ENCODE data around the gene BRAF.
"Not testable (repeated sequence)": the region's sequence is repeated elsewhere in the genome, so short reads cannot be mapped to it uniquely, and the experiment has no call there.

Gene BRAF

GRCh38 chr7:140707132-140707531 is 217.6 kb downstream of the BRAF start:
- ATAC-seq (replicated peaks; ENCODE audit: extremely low read depth, poor library complexity, severe bottlenecking), result no peak
- peaks cover 6% of the 10 kb centered on the region for H3K4me1 Mint-ChIP-seq
- DNase-seq (ENCODE audit: low spot score in 2 of 2), result no peak

GRCh38 chr7:140704205-140704604 is 220.5 kb downstream of the BRAF start:
- no peak for ATAC-seq (replicated peaks; ENCODE audit: extremely low read depth, poor library complexity, severe bottlenecking)
- no peak for DNase-seq (ENCODE audit: low spot score in 2 of 2)
- Mint-ChIP-seq H3K4me1 (peaks cover 7% of the 10 kb centered on the region), H3K9me3 (no peaks in the 10 kb centered on the region), H3K4me3 (no peak overlapping the region), H3K27me3 (no peaks in the 10 kb centered on the region), H3K36me3 (ENCODE audit: insufficient read depth) (peaks cover 19% of the 10 kb centered on the region), H3K27ac (ENCODE audit: low read depth) (no peak overlapping the region)

More at GRCh38 chr7:140707132-140707531, 217.6 kb downstream of the BRAF start:
- H3K36me3 Mint-ChIP-seq (ENCODE audit: insufficient read depth), result peaks cover 17% of the 10 kb centered on the region
- H3K27me3 Mint-ChIP-seq, result no peaks in the 10 kb centered on the region
- H3K27ac Mint-ChIP-seq (ENCODE audit: low read depth), result no peak overlapping the region
- no peak overlapping the region for H3K4me3 Mint-ChIP-seq
- H3K9me3 Mint-ChIP-seq, result peaks cover 6% of the 10 kb centered on the region

- no peaks in the 10 kb centered on the region for H3K27me3 Mint-ChIP-seq
- peaks cover 18% of the 10 kb centered on the region for H3K4me1 Mint-ChIP-seq
- ATAC-seq (replicated peaks; ENCODE audit: extremely low read depth, poor library complexity, severe bottlenecking), result no peak
- peaks cover 17% of the 10 kb centered on the region for H3K36me3 Mint-ChIP-seq (ENCODE audit: insufficient read depth)
- H3K9me3 Mint-ChIP-seq, result no peaks in the 10 kb centered on the region
- no peak for DNase-seq (ENCODE audit: low spot score in 2 of 2)
- H3K27ac Mint-ChIP-seq (ENCODE audit: low read depth), result no peak overlapping the region
- no peak overlapping the region for H3K4me3 Mint-ChIP-seq
Observed at GRCh38 chr7:140702774-140703173, 222.0 kb downstream of the BRAF start.

GRCh38 chr7:140698477-140698876 is 226.3 kb downstream of the BRAF start:
- H3K27ac Mint-ChIP-seq (ENCODE audit: low read depth), result peak overlapping the region; percentile 16
- H3K4me3 Mint-ChIP-seq, result peak overlapping the region; percentile 98
- H3K4me1 Mint-ChIP-seq, result peaks cover 30% of the 10 kb centered on the region
- H3K9me3 Mint-ChIP-seq, result no peaks in the 10 kb centered on the region
- peaks cover 10% of the 10 kb centered on the region for H3K36me3 Mint-ChIP-seq (ENCODE audit: insufficient read depth)
- DNase-seq (ENCODE audit: low spot score in 2 of 2) (no peak), ATAC-seq (replicated peaks; ENCODE audit: extremely low read depth, poor library complexity, severe bottlenecking) (no peak)
- no peaks in the 10 kb centered on the region for H3K27me3 Mint-ChIP-seq

- H3K4me3 Mint-ChIP-seq, result peak overlapping the region; percentile 98
- H3K4me1 Mint-ChIP-seq, result peaks cover 30% of the 10 kb centered on the region
- DNase-seq (ENCODE audit: low spot score in 2 of 2) (no peak), ATAC-seq (replicated peaks; ENCODE audit: extremely low read depth, poor library complexity, severe bottlenecking) (no peak)
- peak overlapping the region; percentile 98 for H3K27ac Mint-ChIP-seq (ENCODE audit: low read depth)
- no peaks in the 10 kb centered on the region for H3K27me3 Mint-ChIP-seq
- peaks cover 12% of the 10 kb centered on the region for H3K36me3 Mint-ChIP-seq (ENCODE audit: insufficient read depth)
- H3K9me3 Mint-ChIP-seq, result no peaks in the 10 kb centered on the region
Observed at GRCh38 chr7:140697447-140698143, 227.1 kb downstream of the BRAF start.

- DNase-seq (ENCODE audit: low spot score in 2 of 2), result peak; percentile 56 to 84
- peak within 1 kb of the TSS; percentile 98 for H3K4me3 Mint-ChIP-seq
- no peaks in the 10 kb centered on the region for H3K9me3 Mint-ChIP-seq
- peaks cover 15% of the 10 kb centered on the region for H3K36me3 Mint-ChIP-seq (ENCODE audit: insufficient read depth)
- H3K27ac Mint-ChIP-seq (ENCODE audit: low read depth), result peak within 1 kb of the TSS; percentile 98
- H3K27me3 Mint-ChIP-seq, result no peaks in the 10 kb centered on the region
- H3K4me1 Mint-ChIP-seq, result peaks cover 30% of the 10 kb centered on the region
- ATAC-seq (replicated peaks; ENCODE audit: extremely low read depth, poor library complexity, severe bottlenecking), result peak; percentile 90
Observed at GRCh38 chr7:140696680-140697446, 227.9 kb downstream of the BRAF start, which contains the start of gene NDUFB2. Gene NDUFB2 (plus strand): TSS chr7:140696708. CDS start chr7:140696745, 37 bp downstream.

GRCh38 chr7:140696024-140696679 is 228.6 kb downstream of the BRAF start:
- Mint-ChIP-seq H3K9me3 (no peaks in the 10 kb centered on the region), H3K4me1 (peaks cover 30% of the 10 kb centered on the region), H3K27ac (ENCODE audit: low read depth) (peak overlapping the region; percentile 98), H3K27me3 (no peaks in the 10 kb centered on the region), H3K36me3 (ENCODE audit: insufficient read depth) (peaks cover 15% of the 10 kb centered on the region), H3K4me3 (peak overlapping the region; percentile 98)
- ATAC-seq (replicated peaks; ENCODE audit: extremely low read depth, poor library complexity, severe bottlenecking) (peak; percentile 26), DNase-seq (ENCODE audit: low spot score in 2 of 2) (peak in 1 of 2 donors; percentile 83)

- Mint-ChIP-seq H3K27me3 (no peaks in the 10 kb centered on the region), H3K9me3 (no peaks in the 10 kb centered on the region), H3K4me1 (peaks cover 30% of the 10 kb centered on the region), H3K27ac (ENCODE audit: low read depth) (peak overlapping the region; percentile 98), H3K4me3 (no peak overlapping the region), H3K36me3 (ENCODE audit: insufficient read depth) (peaks cover 15% of the 10 kb centered on the region)
- no peak for DNase-seq (ENCODE audit: low spot score in 2 of 2)
- ATAC-seq (replicated peaks; ENCODE audit: extremely low read depth, poor library complexity, severe bottlenecking), result no peak
Observed at GRCh38 chr7:140695381-140695780, 229.3 kb downstream of the BRAF start.

- DNase-seq (ENCODE audit: low spot score in 2 of 2), result no peak
- Mint-ChIP-seq H3K4me3 (no peak overlapping the region), H3K36me3 (ENCODE audit: insufficient read depth) (peaks cover 12% of the 10 kb centered on the region), H3K4me1 (peaks cover 27% of the 10 kb centered on the region), H3K27ac (ENCODE audit: low read depth) (peak overlapping the region; percentile 53), H3K9me3 (no peaks in the 10 kb centered on the region), H3K27me3 (no peaks in the 10 kb centered on the region)
- ATAC-seq (replicated peaks; ENCODE audit: extremely low read depth, poor library complexity, severe bottlenecking), result no peak
Observed at GRCh38 chr7:140694592-140694991, 230.1 kb downstream of the BRAF start.

- not testable (repeated sequence) for H3K27me3 Mint-ChIP-seq; DNase-seq (ENCODE audit: low spot score in 2 of 2); H3K9me3 Mint-ChIP-seq; ATAC-seq (replicated peaks; ENCODE audit: extremely low read depth, poor library complexity, severe bottlenecking); H3K4me3 Mint-ChIP-seq
- Mint-ChIP-seq H3K27ac (ENCODE audit: low read depth) (peak overlapping the region; percentile 53), H3K36me3 (ENCODE audit: insufficient read depth) (peaks cover 12% of the 10 kb centered on the region), H3K4me1 (peaks cover 20% of the 10 kb centered on the region)
Observed at GRCh38 chr7:140693849-140694248, 230.9 kb downstream of the BRAF start.

- H3K4me3 Mint-ChIP-seq, result no peak overlapping the region
- DNase-seq (ENCODE audit: low spot score in 2 of 2) (no peak), ATAC-seq (replicated peaks; ENCODE audit: extremely low read depth, poor library complexity, severe bottlenecking) (no peak)
- H3K9me3 Mint-ChIP-seq, result no peaks in the 10 kb centered on the region
- peaks cover under 1% of the 10 kb centered on the region for H3K4me1 Mint-ChIP-seq
- peaks cover 17% of the 10 kb centered on the region for H3K36me3 Mint-ChIP-seq (ENCODE audit: insufficient read depth)
- no peak overlapping the region for H3K27ac Mint-ChIP-seq (ENCODE audit: low read depth)
- no peaks in the 10 kb centered on the region for H3K27me3 Mint-ChIP-seq
Observed at GRCh38 chr7:140691376-140692045, 233.2 kb downstream of the BRAF start.

All from central memory CD8-positive, alpha-beta T cell (primary cell).